Panc1 (cell line): ENCODE measurements around the gene RHEBL1. TPM values are rescaled to one million over a fixed set of nuclear protein-coding genes. Genes with fewer than 3 reads are reported as not detected.

Experiments
- ATAC-seq: fragments of 200-7000 bp; cut with Tn5 transposase; 2 replicates; pipeline ENCODE4 v1.9.1; 2020; ENCODE audit warnings: mild to moderate bottlenecking, moderate library complexity
- BruUV-seq: library from RNA; stranded (reverse); fragments of 400-500 nt; replicated peaks from 2 replicates; lab custom pipeline; 2021; lab: Mats Ljungman, UMichigan
- CTCF ChIA-PET: fragments of 300-600 bp; sonication (Branson Sonifier 250); formaldehyde crosslinking; loops from one replicate; lab custom pipeline; 2022; ENCODE audit warnings: antibody characterized with exemption; lab: Charles Lee
- POLR2A ChIA-PET: fragments of 300-600 bp; sonication (Branson Sonifier 250); formaldehyde crosslinking; loops from one replicate; lab custom pipeline; 2022; ENCODE audit warnings: antibody characterized with exemption; lab: Charles Lee
- DNase-seq: peaks from one replicate; pipeline ENCODE4 v3.0.0-alpha.2; 2010; ENCODE audit warnings: low read depth, low spot score
- H3K27ac ChIP-seq: 2 replicates; pipeline ENCODE4 v1.5.1; 2011; ENCODE audit warnings: mild to moderate bottlenecking, low read length, inconsistent platforms
- H3K27me3 ChIP-seq: fragments of 200-500 bp; sonication (Bioruptor generic); 2 replicates; pipeline ENCODE4 v1.6.0; 2014; ENCODE audit warnings: low read length, inconsistent platforms; ENCODE audit not compliant: control insufficient read depth, insufficient read depth
- H3K36me3 ChIP-seq: fragments of 200-500 bp; sonication (Bioruptor generic); 2 replicates; pipeline ENCODE4 v1.5.1; 2014; ENCODE audit warnings: inconsistent platforms, mild to moderate bottlenecking, low read length, moderate library complexity; ENCODE audit not compliant: control insufficient read depth, insufficient read depth
- H3K4me1 ChIP-seq: 2 replicates; pipeline ENCODE4 v1.5.1; 2011; ENCODE audit warnings: inconsistent platforms, mild to moderate bottlenecking, low read length, moderate library complexity; ENCODE audit not compliant: control insufficient read depth, insufficient read depth
- H3K4me3 ChIP-seq, 2 experiments: 2 replicates each; pipeline ENCODE4 v1.5.1; 2011 to 2012; ENCODE audit warnings: low read depth in 2 of 2, low read length in 2 of 2, mild to moderate bottlenecking in 2 of 2, inconsistent platforms in 1 of 2, moderate library complexity in 1 of 2
- H3K9me3 ChIP-seq: fragments of 200-500 bp; sonication (Bioruptor generic); 2 replicates; pipeline ENCODE4 v1.5.1; 2014; ENCODE audit warnings: low read depth, mild to moderate bottlenecking, inconsistent platforms, low read length, moderate library complexity; ENCODE audit not compliant: control insufficient read depth, insufficient read depth
- POLR2AphosphoS5 ChIP-seq: IDR thresholded peaks from 2 replicates; pipeline ENCODE4 v1.6.1; 2012; ENCODE audit warnings: mild to moderate bottlenecking, low read depth, low read length, moderate library complexity
- SIN3A ChIP-seq: IDR thresholded peaks from 2 replicates; pipeline ENCODE4 v1.6.1; 2012; ENCODE audit warnings: low read depth, mild to moderate bottlenecking, low read length, moderate library complexity, borderline replicate concordance; ENCODE audit not compliant: insufficient read depth
- TCF7L2 ChIP-seq: IDR thresholded peaks from 2 replicates; pipeline ENCODE4 v1.6.1; 2011; ENCODE audit warnings: mild to moderate bottlenecking, low read depth, low read length, inconsistent platforms
- in situ Hi-C: cut with HindIII; loops from 2 replicates; pipeline ENCODE4 v1.10.0; 2016; ENCODE audit warnings: low sequenced_read_pairs, low pct_unique_long_range_greater_than_20kb
- intact Hi-C: fragments of 100-400 bp; cut with micrococcal nuclease; formaldehyde crosslinking; loops from one replicate; pipeline ENCODE4 v1.10.0; 2022; ENCODE audit not compliant: unreplicated experiment
- total RNA-seq: library from RNA; stranded (reverse); gene quantifications from one replicate; pipeline ENCODE4 v1.2.1, GENCODE V29; 2021; ENCODE audit not compliant: unreplicated experiment
- TF ChIP-seq, protein P1 (sequence below): fragments of 450-650 bp; IDR thresholded peaks from 2 replicates; pipeline ENCODE4 v1.5.1; 2017; ENCODE audit warnings: mild to moderate bottlenecking
- TF ChIP-seq, protein P2 (sequence below), 2 experiments: IDR thresholded peaks; 2 replicates each; pipeline ENCODE4 v1.6.1; 2011 to 2012; ENCODE audit warnings: low read depth in 2 of 2, control low read depth in 1 of 2, low read length in 1 of 2, mild to moderate bottlenecking in 1 of 2, moderate library complexity in 1 of 2; ENCODE audit not compliant: insufficient read depth in 1 of 2

The RHEBL1 gene
- total RNA-seq, 1 experiment from 2014 or later: 4.7 TPM

DNA sequence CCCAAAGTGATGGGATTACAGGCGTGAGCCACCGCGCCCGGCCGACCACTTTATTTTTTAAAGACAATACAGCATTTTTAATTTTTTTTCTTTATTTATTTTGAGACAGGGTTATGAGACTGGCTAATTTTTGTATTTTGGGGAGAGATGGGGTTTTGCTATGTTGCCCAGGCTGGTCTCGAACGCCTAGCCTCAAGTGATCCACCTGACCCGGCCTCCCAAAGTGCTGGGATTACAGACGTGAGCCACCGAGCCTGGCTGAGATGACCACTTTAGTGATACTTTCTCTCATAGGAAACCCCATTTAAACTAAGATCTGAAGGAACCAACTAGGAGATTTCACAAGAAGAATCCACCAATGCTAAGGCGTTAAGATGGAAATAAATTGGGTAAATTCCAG, 1.2 kb upstream of the RHEBL1 start:
- ChIA-PET POLR2A (interaction anchor here (0.7 kb wide), 1 partner anchor 1165 kb away, joined by 3 read pairs; no protein-coding TSS in a partner anchor), CTCF (no interaction called here)
- Histone ChIP-seq H3K27ac (no peak overlapping the region), H3K27me3 (no peaks in the 10 kb centered on the region), H3K4me1 (peaks cover 8% of the 10 kb centered on the region), H3K9me3 (no peaks in the 10 kb centered on the region), H3K36me3 (no peaks in the 10 kb centered on the region), H3K4me3 (no peak overlapping the region)
- ATAC-seq (no peak), DNase-seq (no peak)
- no TSS peak for BruUV-seq
- TF ChIP-seq, protein P1, sequence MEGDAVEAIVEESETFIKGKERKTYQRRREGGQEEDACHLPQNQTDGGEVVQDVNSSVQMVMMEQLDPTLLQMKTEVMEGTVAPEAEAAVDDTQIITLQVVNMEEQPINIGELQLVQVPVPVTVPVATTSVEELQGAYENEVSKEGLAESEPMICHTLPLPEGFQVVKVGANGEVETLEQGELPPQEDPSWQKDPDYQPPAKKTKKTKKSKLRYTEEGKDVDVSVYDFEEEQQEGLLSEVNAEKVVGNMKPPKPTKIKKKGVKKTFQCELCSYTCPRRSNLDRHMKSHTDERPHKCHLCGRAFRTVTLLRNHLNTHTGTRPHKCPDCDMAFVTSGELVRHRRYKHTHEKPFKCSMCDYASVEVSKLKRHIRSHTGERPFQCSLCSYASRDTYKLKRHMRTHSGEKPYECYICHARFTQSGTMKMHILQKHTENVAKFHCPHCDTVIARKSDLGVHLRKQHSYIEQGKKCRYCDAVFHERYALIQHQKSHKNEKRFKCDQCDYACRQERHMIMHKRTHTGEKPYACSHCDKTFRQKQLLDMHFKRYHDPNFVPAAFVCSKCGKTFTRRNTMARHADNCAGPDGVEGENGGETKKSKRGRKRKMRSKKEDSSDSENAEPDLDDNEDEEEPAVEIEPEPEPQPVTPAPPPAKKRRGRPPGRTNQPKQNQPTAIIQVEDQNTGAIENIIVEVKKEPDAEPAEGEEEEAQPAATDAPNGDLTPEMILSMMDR: no peak
- TF ChIP-seq, protein P2, sequence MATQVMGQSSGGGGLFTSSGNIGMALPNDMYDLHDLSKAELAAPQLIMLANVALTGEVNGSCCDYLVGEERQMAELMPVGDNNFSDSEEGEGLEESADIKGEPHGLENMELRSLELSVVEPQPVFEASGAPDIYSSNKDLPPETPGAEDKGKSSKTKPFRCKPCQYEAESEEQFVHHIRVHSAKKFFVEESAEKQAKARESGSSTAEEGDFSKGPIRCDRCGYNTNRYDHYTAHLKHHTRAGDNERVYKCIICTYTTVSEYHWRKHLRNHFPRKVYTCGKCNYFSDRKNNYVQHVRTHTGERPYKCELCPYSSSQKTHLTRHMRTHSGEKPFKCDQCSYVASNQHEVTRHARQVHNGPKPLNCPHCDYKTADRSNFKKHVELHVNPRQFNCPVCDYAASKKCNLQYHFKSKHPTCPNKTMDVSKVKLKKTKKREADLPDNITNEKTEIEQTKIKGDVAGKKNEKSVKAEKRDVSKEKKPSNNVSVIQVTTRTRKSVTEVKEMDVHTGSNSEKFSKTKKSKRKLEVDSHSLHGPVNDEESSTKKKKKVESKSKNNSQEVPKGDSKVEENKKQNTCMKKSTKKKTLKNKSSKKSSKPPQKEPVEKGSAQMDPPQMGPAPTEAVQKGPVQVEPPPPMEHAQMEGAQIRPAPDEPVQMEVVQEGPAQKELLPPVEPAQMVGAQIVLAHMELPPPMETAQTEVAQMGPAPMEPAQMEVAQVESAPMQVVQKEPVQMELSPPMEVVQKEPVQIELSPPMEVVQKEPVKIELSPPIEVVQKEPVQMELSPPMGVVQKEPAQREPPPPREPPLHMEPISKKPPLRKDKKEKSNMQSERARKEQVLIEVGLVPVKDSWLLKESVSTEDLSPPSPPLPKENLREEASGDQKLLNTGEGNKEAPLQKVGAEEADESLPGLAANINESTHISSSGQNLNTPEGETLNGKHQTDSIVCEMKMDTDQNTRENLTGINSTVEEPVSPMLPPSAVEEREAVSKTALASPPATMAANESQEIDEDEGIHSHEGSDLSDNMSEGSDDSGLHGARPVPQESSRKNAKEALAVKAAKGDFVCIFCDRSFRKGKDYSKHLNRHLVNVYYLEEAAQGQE (IDR thresholded peaks at IDR 0.05; ENCODE audit: insufficient read depth in 1 of 2, low read depth in 2 of 2, low read length in 1 of 2): no peak
- TF ChIP-seq TCF7L2: no peak
- TF ChIP-seq SIN3A: no peak
- TF ChIP-seq POLR2AphosphoS5: no peak
- in situ Hi-C loops (no loop called here), intact Hi-C loops (no loop called here)

DNA sequence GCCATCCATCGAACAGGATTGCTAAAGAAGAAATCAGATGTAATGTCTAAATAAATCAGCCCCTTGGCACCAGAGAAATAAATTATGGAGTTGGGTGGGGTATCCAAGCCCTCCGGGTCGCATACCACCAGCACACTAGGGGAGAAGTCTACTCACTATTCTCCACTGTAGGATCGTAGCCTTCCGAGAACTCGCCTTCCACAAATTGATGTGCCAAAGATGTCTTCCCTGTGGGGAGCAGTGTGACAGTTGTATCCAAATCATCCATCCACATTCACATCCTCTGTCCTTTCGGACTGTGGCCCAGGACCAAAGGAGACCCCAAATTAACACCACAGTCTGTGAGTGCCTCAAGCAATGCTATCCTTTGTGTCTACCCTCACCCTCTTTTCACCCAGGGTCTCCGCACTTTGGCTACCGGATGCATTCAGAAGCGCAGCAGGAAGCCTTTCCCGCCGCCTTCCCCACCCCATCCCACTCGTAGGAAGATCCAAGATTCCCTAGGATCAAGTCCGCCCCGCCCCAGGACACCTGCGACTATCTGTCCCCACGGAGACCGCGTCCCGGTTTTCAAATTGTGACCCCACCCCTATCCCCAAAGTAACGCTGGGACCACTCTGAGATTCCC, 786 bp downstream of the RHEBL1 start:
- POLR2A ChIA-PET: no interaction called here
- DNase-seq: no peak
- no peaks in the 10 kb centered on the region for H3K36me3 ChIP-seq
- intact Hi-C loops: no loop called here
- H3K27ac ChIP-seq: peak overlapping the region; percentile 60
- peaks cover 8% of the 10 kb centered on the region for H3K4me1 ChIP-seq
- peak overlapping the region; percentile 71 to 97 for H3K4me3 ChIP-seq
- no peaks in the 10 kb centered on the region for H3K27me3 ChIP-seq
- CTCF ChIA-PET: no interaction called here
- TF ChIP-seq, protein P1: no peak
- TF ChIP-seq SIN3A: no peak
- no peak for TF ChIP-seq TCF7L2
- TF ChIP-seq, protein P2 (IDR thresholded peaks at IDR 0.05; ENCODE audit: insufficient read depth in 1 of 2, low read depth in 2 of 2, low read length in 1 of 2): no peak
- TF ChIP-seq POLR2AphosphoS5: no peak
- H3K9me3 ChIP-seq: no peaks in the 10 kb centered on the region
- in situ Hi-C loops: no loop called here
- ATAC-seq: no peak; the same call in 1 of the 2 replicates
- BruUV-seq: TSS peak; percentile 86
